Activated CD4-positive, alpha-beta T cell treated with anti-CD3 and anti-CD28 coated beads, Interleukin-2, amount 50 U/mL, for 16 hours (primary cell): ENCODE measurements around the gene GRB2.

ENCODE experiments used
- DNase-seq: peaks from one replicate; pipeline ENCODE4 v3.0.0-alpha.2; 2020

The GRB2 gene

GRCh38 chr17:75412455-75413317, 7.2 kb upstream of the GRB2 start:
- DNase-seq: peak; percentile 83

- DNase-seq: no peak
Measured at GRCh38 chr17:75411328-75412067, 6.0 kb upstream of the GRB2 start.

GRCh38 chr17:75410141-75410540, 4.7 kb upstream of the GRB2 start:
- no peak for DNase-seq

- no peak for DNase-seq
Measured at GRCh38 chr17:75407655-75408352, 2.3 kb upstream of the GRB2 start.

GRCh38 chr17:75406222-75406615, 741 bp upstream of the GRB2 start:
- DNase-seq: no peak

- DNase-seq: peak; percentile 53
Measured at GRCh38 chr17:75404731-75405364, 630 bp downstream of the GRB2 start.

GRCh38 chr17:75404223-75404730, 1.2 kb downstream of the GRB2 start:
- DNase-seq: peak; percentile 65

GRCh38 chr17:75403131-75403530, 2.3 kb downstream of the GRB2 start:
- no peak for DNase-seq

- peak; percentile 60 for DNase-seq
Measured at GRCh38 chr17:75402026-75402425, 3.5 kb downstream of the GRB2 start.

GRCh38 chr17:75400326-75400939, 5.0 kb downstream of the GRB2 start:
- DNase-seq: no peak

- no peak for DNase-seq
Measured at GRCh38 chr17:75398279-75398678, 7.2 kb downstream of the GRB2 start.

GRCh38 chr17:75397217-75397616, 8.3 kb downstream of the GRB2 start:
- no peak for DNase-seq

- peak; percentile 56 for DNase-seq
Measured at GRCh38 chr17:75396796-75397195, 8.7 kb downstream of the GRB2 start.

- no peak for DNase-seq
Measured at GRCh38 chr17:75396025-75396424, 9.5 kb downstream of the GRB2 start.

GRCh38 chr17:75394332-75394918, 11.1 kb downstream of the GRB2 start:
- DNase-seq: no peak

- DNase-seq: peak; percentile 92
Measured at GRCh38 chr17:75393523-75394331, 11.8 kb downstream of the GRB2 start.

GRCh38 chr17:75392559-75392958, 12.9 kb downstream of the GRB2 start:
- no peak for DNase-seq

- DNase-seq: no peak
Measured at GRCh38 chr17:75390982-75391381, 14.5 kb downstream of the GRB2 start.

GRCh38 chr17:75388476-75389030, 16.9 kb downstream of the GRB2 start:
- DNase-seq: no peak

GRCh38 chr17:75387771-75388170, 17.7 kb downstream of the GRB2 start:
- DNase-seq: no peak

GRCh38 chr17:75386430-75386829, 19.0 kb downstream of the GRB2 start:
- no peak for DNase-seq
